B cell (primary cell): Measurements from ENCODE around the gene RPS6KA4. TPM values are rescaled to one million over a fixed set of nuclear protein-coding genes. Genes with fewer than 3 reads are reported as not detected.

Experiments used
- ATAC-seq: fragments of 200-7000 bp; cut with Tn5 transposase; one replicate; pipeline ENCODE4 v1.10.0; 2021; ENCODE audit warnings: low read depth, mild to moderate bottlenecking, moderate number of reproducible peaks, moderate library complexity
- CTCF ChIA-PET: fragments of 350-600 bp; sonication (Branson Sonifier 250); formaldehyde crosslinking; loops from one replicate; lab custom pipeline; 2021; ENCODE audit warnings: antibody characterized with exemption, inconsistent platforms; lab: Charles Lee
- POLR2A ChIA-PET: fragments of 350-600 bp; sonication (Branson Sonifier 250); formaldehyde crosslinking; loops from one replicate; lab custom pipeline; 2021; ENCODE audit warnings: antibody characterized with exemption; lab: Charles Lee
- DNase-seq: peaks from one replicate; pipeline ENCODE4 v3.0.0; 2013
- H2AFZ ChIP-seq: 2 replicates; pipeline ENCODE4 v1.6.1; 2012; ENCODE audit warnings: mild to moderate bottlenecking, low read depth, low read length; ENCODE audit not compliant: insufficient read depth, poor library complexity, severe bottlenecking
- H3K27ac ChIP-seq, 2 donors: 1 replicate in 1 of 2; 2 replicates in 1 of 2; pipeline ENCODE4 v1.5.1; 2012 to 2013; ENCODE audit warnings: low read length in 2 of 2, mild to moderate bottlenecking in 2 of 2, moderate library complexity in 1 of 2
- H3K27me3 ChIP-seq, 4 experiments: fragments of 200-600 bp in 1 of 4; sonication (generic) in 1 of 4; replicated peaks in 1 of 4; 1 replicate in 2 of 4; 2 replicates in 2 of 4; pipeline versions ENCODE4 v1.6.1 to v1.7.0; 2013 to 2016; ENCODE audit warnings: low read length in 3 of 4, mild to moderate bottlenecking in 2 of 4, mixed read lengths in 1 of 4, moderate library complexity in 1 of 4; ENCODE audit not compliant: insufficient read depth in 4 of 4, control insufficient read depth in 3 of 4; ENCODE audit errors: control extremely low read depth in 1 of 4
- H3K36me3 ChIP-seq, 2 experiments: replicated peaks in 1 of 2; 1 replicate in 1 of 2; 2 replicates in 1 of 2; pipeline versions ENCODE4 v1.6.1 to v1.7.1; 2013; ENCODE audit warnings: low read length in 1 of 2; ENCODE audit not compliant: insufficient read depth in 2 of 2, control insufficient read depth in 1 of 2; ENCODE audit errors: control extremely low read depth in 1 of 2, extremely low read depth in 1 of 2
- H3K4me1 ChIP-seq, 2 donors: fragments of 200-600 bp in 1 of 2; sonication (generic) in 1 of 2; 1 replicate in 1 of 2; 2 replicates in 1 of 2; pipeline versions ENCODE4 v1.5.1 to v1.6.1; 2013 to 2017; ENCODE audit warnings: low read length in 2 of 2; ENCODE audit not compliant: control insufficient read depth in 2 of 2, insufficient read depth in 2 of 2
- H3K4me2 ChIP-seq: replicated peaks from 2 replicates; pipeline ENCODE3; 2012; ENCODE audit warnings: mild to moderate bottlenecking, low read depth, low read length; ENCODE audit not compliant: poor library complexity, severe bottlenecking
- H3K4me3 ChIP-seq, 5 experiments: fragments of 200-600 bp in 1 of 5; sonication (generic) in 1 of 5; 1 replicate in 3 of 5; 2 replicates in 2 of 5; pipeline versions ENCODE4 v1.5.1 to v1.7.0; 2011 to 2016; ENCODE audit warnings: low read length in 4 of 5, mild to moderate bottlenecking in 4 of 5, low read depth in 2 of 5, control low read depth in 1 of 5, moderate library complexity in 1 of 5; ENCODE audit not compliant: insufficient read depth in 1 of 5; ENCODE audit errors: control extremely low read depth in 1 of 5, extremely low read depth in 1 of 5
- H3K79me2 ChIP-seq: fragments of 200-600 bp; sonication (generic); one replicate; pipeline ENCODE4 v1.6.0; 2016; ENCODE audit warnings: low read length; ENCODE audit not compliant: control insufficient read depth, insufficient read depth
- H3K9ac ChIP-seq: fragments of 200-600 bp; sonication (generic); 2 replicates; pipeline ENCODE4 v1.6.1; 2017; ENCODE audit warnings: mild to moderate bottlenecking, low read length, moderate library complexity
- H3K9me3 ChIP-seq, 3 donors: one replicate each; pipeline versions ENCODE4 v1.6.1 to v1.7.1; 2013; ENCODE audit warnings: low read length in 2 of 3; ENCODE audit not compliant: control insufficient read depth in 2 of 3, insufficient read depth in 1 of 3; ENCODE audit errors: control extremely low read depth in 1 of 3
- H4K20me1 ChIP-seq: 2 replicates; pipeline ENCODE4 v1.6.0; 2012; ENCODE audit warnings: mild to moderate bottlenecking, low read length; ENCODE audit not compliant: insufficient read depth, control insufficient read depth, poor library complexity, severe bottlenecking
- H3K27ac Mint-ChIP-seq: one replicate; pipeline ENCODE4 v1.8.0; 2021; ENCODE audit warnings: mixed read lengths
- H3K27me3 Mint-ChIP-seq: one replicate; pipeline ENCODE4 v1.8.0; 2021; ENCODE audit warnings: mixed read lengths
- H3K4me1 Mint-ChIP-seq: one replicate; pipeline ENCODE4 v1.8.0; 2021; ENCODE audit warnings: mixed read lengths
- H3K4me3 Mint-ChIP-seq: one replicate; pipeline ENCODE4 v1.8.0; 2021; ENCODE audit warnings: mixed read lengths
- H3K9me3 Mint-ChIP-seq: one replicate; pipeline ENCODE4 v1.8.0; 2022; ENCODE audit warnings: mixed read lengths; ENCODE audit not compliant: insufficient read depth
- CTCF ChIP-seq: fragments of 200-600 bp; IDR thresholded peaks from one replicate; pipeline ENCODE4 v1.8.0; 2022; ENCODE audit warnings: antibody characterized with exemption, mild to moderate bottlenecking
- EZH2 ChIP-seq: IDR thresholded peaks from 2 replicates; pipeline ENCODE4 v1.6.1; 2012; ENCODE audit warnings: borderline replicate concordance, low read depth, mild to moderate bottlenecking, moderate library complexity, low read length; ENCODE audit not compliant: insufficient read depth, poor library complexity, severe bottlenecking
- WGBS: methylation state at CpG from one replicate; pipeline ENCODE4 v1.1.5; 2013; ENCODE audit warnings: missing lambda C conversion rate; ENCODE audit not compliant: insufficient coverage; 5-methylcytosine and 5-hydroxymethylcytosine counted together
- intact Hi-C: fragments of 100-400 bp; cut with micrococcal nuclease; formaldehyde crosslinking; loops from one replicate; pipeline ENCODE4 v1.10.0; 2022
- polyA plus RNA-seq: library from polyadenylated mRNA; depleted of rRNA; stranded (reverse); fragments of >200 nt; gene quantifications from 2 replicates; pipeline ENCODE4 v1.2.3, GENCODE V29; 2012
- total RNA-seq, 2 donors: library from RNA; stranded (reverse); fragments of 120-200 nt in 1 of 2; gene quantifications; 1 replicate in 1 of 2; 2 replicates in 1 of 2; pipeline versions ENCODE4 v1.2.3 to v1.2.4, GENCODE V29; 2013 to 2022

The RPS6KA4 gene
- total and polyA plus RNA-seq, 2 donors (not counting 1 experiment from before 2014, with no cell fraction given) = 22.6 to 32.5 TPM

DNA sequence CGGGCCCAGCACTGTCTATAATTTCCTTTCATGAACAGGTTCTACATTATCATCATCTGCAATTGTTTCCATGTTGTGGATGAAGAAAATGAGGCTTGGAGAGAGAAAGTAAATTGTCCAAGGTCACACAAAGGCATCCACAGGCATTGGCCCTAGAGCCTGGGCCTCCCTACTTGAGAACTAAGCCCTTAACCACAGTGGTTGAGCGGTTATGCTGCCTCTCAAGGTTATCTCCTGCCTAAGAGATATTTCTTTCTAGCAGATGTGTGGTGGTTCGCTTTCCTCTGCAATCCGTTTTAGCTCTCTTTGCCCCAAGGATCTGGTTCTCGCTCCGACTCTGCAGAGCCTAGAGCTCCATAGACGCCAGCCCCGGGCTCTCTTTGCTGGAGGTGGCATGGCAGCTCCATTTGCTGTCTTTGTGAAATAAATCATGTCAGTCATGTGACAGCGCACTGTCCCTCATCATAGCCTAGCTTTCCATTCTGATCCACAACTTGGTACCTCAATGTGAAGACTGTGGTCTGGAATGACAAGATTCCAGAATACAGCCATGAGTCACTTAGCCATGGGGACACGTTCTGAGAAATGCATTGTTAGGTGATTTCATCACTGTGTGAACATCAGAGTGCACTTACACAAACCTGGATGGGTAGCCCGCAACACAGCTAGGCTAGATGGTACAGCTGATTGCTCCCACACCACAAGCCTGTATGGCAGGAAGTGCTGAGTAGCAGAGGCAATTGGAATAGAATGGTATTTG, 27.2 kb downstream of the RPS6KA4 start:
- intact Hi-C loops = no loop called here
- TF ChIP-seq EZH2 (no peak), CTCF (no peak)
- peak overlapping the region; percentile 31 for H2AFZ ChIP-seq
- H3K4me1 Mint-ChIP-seq = peaks cover 15% of the 10 kb centered on the region
- H3K9me3 ChIP-seq = peaks cover 0 to 10% (median 0%) of the 10 kb centered on the region in 3 donors
- no peak overlapping the region for H3K27ac ChIP-seq
- no peaks in the 10 kb centered on the region for H3K9me3 Mint-ChIP-seq
- H3K4me3 Mint-ChIP-seq = no peak overlapping the region
- ChIA-PET CTCF (interaction anchor here (0.6 to 1.3 kb wide), 3 partner anchors 22 to 68 kb away, joined by 3 read pairs; partner anchors contain the start of gene PRDX5), POLR2A (no interaction called here)
- DNase-seq (no peak), ATAC-seq (no peak)
- H3K4me1 ChIP-seq = peaks cover 2 to 12% of the 10 kb centered on the region in 2 donors
- H3K9ac ChIP-seq = no peak overlapping the region
- no peaks in the 10 kb centered on the region for H3K79me2 ChIP-seq
- H3K27me3 ChIP-seq = peaks cover 0 to 5% (median 0%) of the 10 kb centered on the region in 4 experiments
- no peak overlapping the region for H3K27ac Mint-ChIP-seq
- no peaks in the 10 kb centered on the region for H3K36me3 ChIP-seq
- no peaks in the 10 kb centered on the region for H4K20me1 ChIP-seq
- H3K27me3 Mint-ChIP-seq = peaks cover 17% of the 10 kb centered on the region
- H3K4me3 ChIP-seq = no peak overlapping the region
- WGBS = 81% methylated on average over 8 of the region's 11 CpGs
- no peak overlapping the region for H3K4me2 ChIP-seq

- no peak overlapping the region for H3K27ac Mint-ChIP-seq
- H3K4me2 ChIP-seq = no peak overlapping the region
- DNase-seq (no peak), ATAC-seq (no peak)
- H3K9me3 ChIP-seq = peaks cover 0 to 10% (median 0%) of the 10 kb centered on the region in 3 donors
- H3K27me3 ChIP-seq = no peaks in the 10 kb centered on the region
- H3K36me3 ChIP-seq = no peaks in the 10 kb centered on the region
- H4K20me1 ChIP-seq = no peaks in the 10 kb centered on the region
- CTCF ChIA-PET = no interaction called here
- H3K27ac ChIP-seq = no peak overlapping the region
- H3K4me1 Mint-ChIP-seq = peaks cover 17% of the 10 kb centered on the region
- no peak overlapping the region for H3K4me3 Mint-ChIP-seq
- no peak overlapping the region for H3K4me3 ChIP-seq
- no peak for TF ChIP-seq CTCF
- no peak overlapping the region for H3K9ac ChIP-seq
- peaks cover 21% of the 10 kb centered on the region for H3K27me3 Mint-ChIP-seq
- H3K9me3 Mint-ChIP-seq = no peaks in the 10 kb centered on the region
- intact Hi-C loops = no loop called here
- peaks cover 8 to 18% of the 10 kb centered on the region in 2 donors for H3K4me1 ChIP-seq
- H2AFZ ChIP-seq = no peak overlapping the region
- H3K79me2 ChIP-seq = no peaks in the 10 kb centered on the region
- POLR2A ChIA-PET = no interaction called here
Measured at GRCh38 chr11:64387916-64388315, 29.0 kb downstream of the RPS6KA4 start.
